ENCODE results near the gene TBATA. TPM values are rescaled to one million over a fixed set of nuclear protein-coding genes. Genes with fewer than 3 reads are reported as not detected.

TBATA gene
- total RNA-seq, 1 donor from 2014 or later = not detected

- peaks cover 4% of the 10 kb centered on the region for H3K27me3 Mint-ChIP-seq
- TF ChIP-seq, protein P1, sequence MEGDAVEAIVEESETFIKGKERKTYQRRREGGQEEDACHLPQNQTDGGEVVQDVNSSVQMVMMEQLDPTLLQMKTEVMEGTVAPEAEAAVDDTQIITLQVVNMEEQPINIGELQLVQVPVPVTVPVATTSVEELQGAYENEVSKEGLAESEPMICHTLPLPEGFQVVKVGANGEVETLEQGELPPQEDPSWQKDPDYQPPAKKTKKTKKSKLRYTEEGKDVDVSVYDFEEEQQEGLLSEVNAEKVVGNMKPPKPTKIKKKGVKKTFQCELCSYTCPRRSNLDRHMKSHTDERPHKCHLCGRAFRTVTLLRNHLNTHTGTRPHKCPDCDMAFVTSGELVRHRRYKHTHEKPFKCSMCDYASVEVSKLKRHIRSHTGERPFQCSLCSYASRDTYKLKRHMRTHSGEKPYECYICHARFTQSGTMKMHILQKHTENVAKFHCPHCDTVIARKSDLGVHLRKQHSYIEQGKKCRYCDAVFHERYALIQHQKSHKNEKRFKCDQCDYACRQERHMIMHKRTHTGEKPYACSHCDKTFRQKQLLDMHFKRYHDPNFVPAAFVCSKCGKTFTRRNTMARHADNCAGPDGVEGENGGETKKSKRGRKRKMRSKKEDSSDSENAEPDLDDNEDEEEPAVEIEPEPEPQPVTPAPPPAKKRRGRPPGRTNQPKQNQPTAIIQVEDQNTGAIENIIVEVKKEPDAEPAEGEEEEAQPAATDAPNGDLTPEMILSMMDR (conservative IDR thresholded peaks at IDR 0.05) = no peak
- H3K27ac Mint-ChIP-seq = no peak overlapping the region
- H3K9me3 Mint-ChIP-seq = no peaks in the 10 kb centered on the region
- H3K4me1 Mint-ChIP-seq (ENCODE audit: unreplicated experiment) = no peaks in the 10 kb centered on the region
- H3K36me3 Mint-ChIP-seq = no peaks in the 10 kb centered on the region
- DNase-seq (ENCODE audit: extremely low spot score, unreplicated experiment) = no peak
- H3K4me3 Mint-ChIP-seq = no peak overlapping the region
These were observed 706 bp downstream of the TBATA start for GRCh38 chr10:70784471-70784870.

GRCh38 chr10:70784016-70784415 is 1.2 kb downstream of the TBATA start:
- TF ChIP-seq, protein P1 (conservative IDR thresholded peaks at IDR 0.05) = no peak
- Mint-ChIP-seq H3K36me3 (no peaks in the 10 kb centered on the region), H3K4me1 (ENCODE audit: unreplicated experiment) (peaks cover 2% of the 10 kb centered on the region), H3K4me3 (no peak overlapping the region), H3K9me3 (no peaks in the 10 kb centered on the region), H3K27me3 (peaks cover 4% of the 10 kb centered on the region), H3K27ac (no peak overlapping the region)
- DNase-seq (ENCODE audit: extremely low spot score, unreplicated experiment) = no peak

DNA sequence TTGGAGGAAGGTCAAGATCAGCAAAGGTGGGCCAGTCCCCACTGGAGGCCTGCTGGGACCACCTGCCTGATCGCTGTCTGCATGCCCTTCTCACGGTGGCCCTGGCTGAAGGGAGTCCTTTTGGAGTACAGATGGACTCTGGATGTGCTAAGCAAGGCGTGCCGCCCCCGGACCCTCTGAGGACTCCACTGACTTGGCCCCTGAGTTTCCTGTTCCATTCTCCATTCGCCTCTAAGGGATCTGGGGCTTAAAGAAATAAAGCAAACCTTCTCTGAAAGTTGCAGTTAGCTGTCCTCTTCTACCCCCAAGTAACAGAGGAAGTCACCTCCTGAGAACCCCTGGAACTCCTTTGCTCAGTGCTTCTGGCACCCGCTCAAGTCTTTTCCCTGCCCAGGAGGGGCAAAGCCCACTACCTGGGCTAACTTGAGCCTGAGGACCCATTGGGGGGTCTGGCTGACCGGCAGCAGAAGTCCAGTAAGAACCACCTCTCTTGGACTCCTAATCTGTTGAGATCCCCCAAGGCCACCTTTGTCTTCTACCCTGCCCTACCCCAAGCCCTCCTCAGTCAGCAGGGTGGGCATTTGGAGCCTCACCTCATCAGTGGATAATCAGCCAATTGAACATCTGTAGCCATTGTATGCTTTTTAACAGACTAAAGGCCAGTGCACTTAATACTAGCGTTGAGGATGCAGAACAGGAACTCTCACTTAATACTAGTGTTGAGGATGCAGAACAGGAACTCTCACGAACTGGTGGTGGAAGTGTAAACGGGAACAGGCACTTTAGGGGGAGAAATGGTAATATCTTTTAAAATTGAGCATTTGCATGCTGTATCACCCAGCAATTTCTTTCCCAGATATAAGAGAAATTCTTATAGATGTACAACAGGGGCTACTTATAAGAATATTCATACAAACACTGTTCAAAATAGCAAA is 2.2 kb downstream of the TBATA start:
- H3K36me3 Mint-ChIP-seq = no peaks in the 10 kb centered on the region
- H3K9me3 Mint-ChIP-seq = no peaks in the 10 kb centered on the region
- no peak overlapping the region for H3K27ac Mint-ChIP-seq
- peaks cover 9% of the 10 kb centered on the region for H3K4me1 Mint-ChIP-seq (ENCODE audit: unreplicated experiment)
- TF ChIP-seq, protein P1 (conservative IDR thresholded peaks at IDR 0.05) = no peak
- no peak for DNase-seq (ENCODE audit: extremely low spot score, unreplicated experiment)
- H3K4me3 Mint-ChIP-seq = no peak overlapping the region
- no peaks in the 10 kb centered on the region for H3K27me3 Mint-ChIP-seq

- no peak overlapping the region for H3K27ac Mint-ChIP-seq
These were observed 3.0 kb downstream of the TBATA start for GRCh38 chr10:70782086-70782745.

GRCh38 chr10:70781461-70782051 is 3.6 kb downstream of the TBATA start:
- TF ChIP-seq, protein P1 (conservative IDR thresholded peaks at IDR 0.05) = no peak
- Mint-ChIP-seq H3K4me1 (ENCODE audit: unreplicated experiment) (peaks cover 11% of the 10 kb centered on the region), H3K4me3 (no peak overlapping the region), H3K27me3 (no peaks in the 10 kb centered on the region), H3K27ac (no peak overlapping the region), H3K9me3 (no peaks in the 10 kb centered on the region), H3K36me3 (no peaks in the 10 kb centered on the region)
- no peak for DNase-seq (ENCODE audit: extremely low spot score, unreplicated experiment)

More at GRCh38 chr10:70782086-70782745, 3.0 kb downstream of the TBATA start:
- DNase-seq (ENCODE audit: extremely low spot score, unreplicated experiment) = no peak
- H3K36me3 Mint-ChIP-seq = no peaks in the 10 kb centered on the region
- H3K4me3 Mint-ChIP-seq = no peak overlapping the region
- TF ChIP-seq, protein P1 (conservative IDR thresholded peaks at IDR 0.05) = no peak
- no peaks in the 10 kb centered on the region for H3K27me3 Mint-ChIP-seq
- H3K9me3 Mint-ChIP-seq = no peaks in the 10 kb centered on the region
- H3K4me1 Mint-ChIP-seq (ENCODE audit: unreplicated experiment) = peaks cover 11% of the 10 kb centered on the region

Data from type B pancreatic cell (in vitro differentiated cells).